GM23338 (cell line): ENCODE measurements around the gene IGSF6.

Experiments used
- CREB1 ChIP-seq: fragments of 250-450 bp; sonication (Bioruptor Pico); IDR thresholded peaks from 2 replicates; pipeline ENCODE4 v1.5.0; 2020; ENCODE audit warnings: low read depth, mild to moderate bottlenecking, moderate library complexity
- CTCF ChIP-seq, 2 experiments: fragments of 200-600 bp in 1 of 2; sonication (generic) in 1 of 2; conservative IDR thresholded peaks; 2 replicates each; pipeline versions ENCODE4 v1.5.1 to v1.6.1; 2016 to 2017; ENCODE audit warnings: antibody characterized with exemption in 2 of 2, low read depth in 2 of 2, mild to moderate bottlenecking in 2 of 2, moderate library complexity in 1 of 2
- ETS1 ChIP-seq: IDR thresholded peaks from 2 replicates; pipeline ENCODE4 v1.6.1; 2016; ENCODE audit warnings: antibody characterized with exemption
- EZH2 ChIP-seq: fragments of 200-600 bp; sonication (generic); IDR thresholded peaks from one replicate; pipeline ENCODE4 v1.8.0; 2017; ENCODE audit warnings: antibody characterized with exemption, mild to moderate bottlenecking, low read depth; ENCODE audit not compliant: unreplicated experiment
- EZH2phosphoT487 ChIP-seq: fragments of 200-600 bp; sonication (generic); IDR thresholded peaks from one replicate; pipeline ENCODE4 v1.8.1; 2018; ENCODE audit warnings: antibody characterized with exemption; ENCODE audit not compliant: unreplicated experiment
- JUNB ChIP-seq: IDR thresholded peaks from one replicate; pipeline ENCODE4 v1.6.1; 2016; ENCODE audit warnings: antibody characterized with exemption; ENCODE audit not compliant: unreplicated experiment
- NANOG ChIP-seq: IDR thresholded peaks from 2 replicates; pipeline ENCODE4 v1.6.1; 2016; ENCODE audit warnings: antibody characterized with exemption, borderline replicate concordance
- POLR2AphosphoS5 ChIP-seq: IDR thresholded peaks from 2 replicates; pipeline ENCODE4 v1.6.1; 2016; ENCODE audit warnings: antibody characterized with exemption, low read depth
- ZNF114 ChIP-seq: fragments of 250-450 bp; sonication (Bioruptor Pico); IDR thresholded peaks from 2 replicates; pipeline ENCODE4 v1.5.0; 2020; ENCODE audit warnings: mild to moderate bottlenecking, moderate library complexity
- TF ChIP-seq, protein P1 (sequence below): IDR thresholded peaks from one replicate; pipeline ENCODE4 v1.6.1; 2018; ENCODE audit warnings: antibody characterized with exemption; ENCODE audit not compliant: unreplicated experiment
- TF ChIP-seq, protein P2 (sequence below): fragments of 250-450 bp; sonication (Bioruptor Pico); IDR thresholded peaks from 2 replicates; pipeline ENCODE4 v1.5.0; 2020; ENCODE audit warnings: mild to moderate bottlenecking, moderate library complexity

GRCh38 chr16:21620592-21620991 is 31.8 kb downstream of the IGSF6 start:
- no peak for TF ChIP-seq CTCF (conservative IDR thresholded peaks at IDR 0.05; ENCODE audit: low read depth in 2 of 2)
- TF ChIP-seq, protein P1, sequence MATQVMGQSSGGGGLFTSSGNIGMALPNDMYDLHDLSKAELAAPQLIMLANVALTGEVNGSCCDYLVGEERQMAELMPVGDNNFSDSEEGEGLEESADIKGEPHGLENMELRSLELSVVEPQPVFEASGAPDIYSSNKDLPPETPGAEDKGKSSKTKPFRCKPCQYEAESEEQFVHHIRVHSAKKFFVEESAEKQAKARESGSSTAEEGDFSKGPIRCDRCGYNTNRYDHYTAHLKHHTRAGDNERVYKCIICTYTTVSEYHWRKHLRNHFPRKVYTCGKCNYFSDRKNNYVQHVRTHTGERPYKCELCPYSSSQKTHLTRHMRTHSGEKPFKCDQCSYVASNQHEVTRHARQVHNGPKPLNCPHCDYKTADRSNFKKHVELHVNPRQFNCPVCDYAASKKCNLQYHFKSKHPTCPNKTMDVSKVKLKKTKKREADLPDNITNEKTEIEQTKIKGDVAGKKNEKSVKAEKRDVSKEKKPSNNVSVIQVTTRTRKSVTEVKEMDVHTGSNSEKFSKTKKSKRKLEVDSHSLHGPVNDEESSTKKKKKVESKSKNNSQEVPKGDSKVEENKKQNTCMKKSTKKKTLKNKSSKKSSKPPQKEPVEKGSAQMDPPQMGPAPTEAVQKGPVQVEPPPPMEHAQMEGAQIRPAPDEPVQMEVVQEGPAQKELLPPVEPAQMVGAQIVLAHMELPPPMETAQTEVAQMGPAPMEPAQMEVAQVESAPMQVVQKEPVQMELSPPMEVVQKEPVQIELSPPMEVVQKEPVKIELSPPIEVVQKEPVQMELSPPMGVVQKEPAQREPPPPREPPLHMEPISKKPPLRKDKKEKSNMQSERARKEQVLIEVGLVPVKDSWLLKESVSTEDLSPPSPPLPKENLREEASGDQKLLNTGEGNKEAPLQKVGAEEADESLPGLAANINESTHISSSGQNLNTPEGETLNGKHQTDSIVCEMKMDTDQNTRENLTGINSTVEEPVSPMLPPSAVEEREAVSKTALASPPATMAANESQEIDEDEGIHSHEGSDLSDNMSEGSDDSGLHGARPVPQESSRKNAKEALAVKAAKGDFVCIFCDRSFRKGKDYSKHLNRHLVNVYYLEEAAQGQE: no peak
- no peak for TF ChIP-seq EZH2
- TF ChIP-seq JUNB: no peak
- no peak for TF ChIP-seq POLR2AphosphoS5
- TF ChIP-seq EZH2phosphoT487: no peak
- TF ChIP-seq NANOG: no peak
- no peak for TF ChIP-seq CREB1 (CRISPR knock-in tag)
- TF ChIP-seq ETS1: no peak
- no peak for TF ChIP-seq ZNF114
- TF ChIP-seq, protein P2, sequence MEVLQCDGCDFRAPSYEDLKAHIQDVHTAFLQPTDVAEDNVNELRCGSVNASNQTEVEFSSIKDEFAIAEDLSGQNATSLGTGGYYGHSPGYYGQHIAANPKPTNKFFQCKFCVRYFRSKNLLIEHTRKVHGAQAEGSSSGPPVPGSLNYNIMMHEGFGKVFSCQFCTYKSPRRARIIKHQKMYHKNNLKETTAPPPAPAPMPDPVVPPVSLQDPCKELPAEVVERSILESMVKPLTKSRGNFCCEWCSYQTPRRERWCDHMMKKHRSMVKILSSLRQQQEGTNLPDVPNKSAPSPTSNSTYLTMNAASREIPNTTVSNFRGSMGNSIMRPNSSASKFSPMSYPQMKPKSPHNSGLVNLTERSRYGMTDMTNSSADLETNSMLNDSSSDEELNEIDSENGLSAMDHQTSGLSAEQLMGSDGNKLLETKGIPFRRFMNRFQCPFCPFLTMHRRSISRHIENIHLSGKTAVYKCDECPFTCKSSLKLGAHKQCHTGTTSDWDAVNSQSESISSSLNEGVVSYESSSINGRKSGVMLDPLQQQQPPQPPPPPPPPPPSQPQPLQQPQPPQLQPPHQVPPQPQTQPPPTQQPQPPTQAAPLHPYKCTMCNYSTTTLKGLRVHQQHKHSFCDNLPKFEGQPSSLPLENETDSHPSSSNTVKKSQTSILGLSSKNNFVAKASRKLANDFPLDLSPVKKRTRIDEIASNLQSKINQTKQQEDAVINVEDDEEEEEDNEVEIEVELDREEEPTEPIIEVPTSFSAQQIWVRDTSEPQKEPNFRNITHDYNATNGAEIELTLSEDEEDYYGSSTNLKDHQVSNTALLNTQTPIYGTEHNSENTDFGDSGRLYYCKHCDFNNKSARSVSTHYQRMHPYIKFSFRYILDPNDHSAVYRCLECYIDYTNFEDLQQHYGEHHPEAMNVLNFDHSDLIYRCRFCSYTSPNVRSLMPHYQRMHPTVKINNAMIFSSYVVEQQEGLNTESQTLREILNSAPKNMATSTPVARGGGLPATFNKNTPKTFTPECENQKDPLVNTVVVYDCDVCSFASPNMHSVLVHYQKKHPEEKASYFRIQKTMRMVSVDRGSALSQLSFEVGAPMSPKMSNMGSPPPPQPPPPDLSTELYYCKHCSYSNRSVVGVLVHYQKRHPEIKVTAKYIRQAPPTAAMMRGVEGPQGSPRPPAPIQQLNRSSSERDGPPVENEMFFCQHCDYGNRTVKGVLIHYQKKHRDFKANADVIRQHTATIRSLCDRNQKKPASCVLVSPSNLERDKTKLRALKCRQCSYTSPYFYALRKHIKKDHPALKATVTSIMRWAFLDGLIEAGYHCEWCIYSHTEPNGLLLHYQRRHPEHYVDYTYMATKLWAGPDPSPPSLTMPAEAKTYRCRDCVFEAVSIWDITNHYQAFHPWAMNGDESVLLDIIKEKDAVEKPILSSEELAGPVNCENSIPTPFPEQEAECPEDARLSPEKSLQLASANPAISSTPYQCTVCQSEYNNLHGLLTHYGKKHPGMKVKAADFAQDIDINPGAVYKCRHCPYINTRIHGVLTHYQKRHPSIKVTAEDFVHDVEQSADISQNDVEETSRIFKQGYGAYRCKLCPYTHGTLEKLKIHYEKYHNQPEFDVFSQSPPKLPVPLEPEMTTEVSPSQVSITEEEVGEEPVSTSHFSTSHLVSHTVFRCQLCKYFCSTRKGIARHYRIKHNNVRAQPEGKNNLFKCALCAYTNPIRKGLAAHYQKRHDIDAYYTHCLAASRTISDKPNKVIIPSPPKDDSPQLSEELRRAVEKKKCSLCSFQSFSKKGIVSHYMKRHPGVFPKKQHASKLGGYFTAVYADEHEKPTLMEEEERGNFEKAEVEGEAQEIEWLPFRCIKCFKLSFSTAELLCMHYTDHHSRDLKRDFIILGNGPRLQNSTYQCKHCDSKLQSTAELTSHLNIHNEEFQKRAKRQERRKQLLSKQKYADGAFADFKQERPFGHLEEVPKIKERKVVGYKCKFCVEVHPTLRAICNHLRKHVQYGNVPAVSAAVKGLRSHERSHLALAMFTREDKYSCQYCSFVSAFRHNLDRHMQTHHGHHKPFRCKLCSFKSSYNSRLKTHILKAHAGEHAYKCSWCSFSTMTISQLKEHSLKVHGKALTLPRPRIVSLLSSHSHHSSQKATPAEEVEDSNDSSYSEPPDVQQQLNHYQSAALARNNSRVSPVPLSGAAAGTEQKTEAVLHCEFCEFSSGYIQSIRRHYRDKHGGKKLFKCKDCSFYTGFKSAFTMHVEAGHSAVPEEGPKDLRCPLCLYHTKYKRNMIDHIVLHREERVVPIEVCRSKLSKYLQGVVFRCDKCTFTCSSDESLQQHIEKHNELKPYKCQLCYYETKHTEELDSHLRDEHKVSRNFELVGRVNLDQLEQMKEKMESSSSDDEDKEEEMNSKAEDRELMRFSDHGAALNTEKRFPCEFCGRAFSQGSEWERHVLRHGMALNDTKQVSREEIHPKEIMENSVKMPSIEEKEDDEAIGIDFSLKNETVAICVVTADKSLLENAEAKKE: no peak
